ENCODE data around the gene DNM3. TPM values are rescaled to one million over a fixed set of nuclear protein-coding genes. Genes with fewer than 3 reads are reported as not detected.

Gene DNM3
- total RNA-seq, 2 experiments from 2014 or later, result 1.6 to 1.8 TPM

GRCh38 chr1:171988243-171988885, 147.1 kb downstream of the DNM3 start:
- ChIA-PET CTCF (no interaction called here), POLR2A (no interaction called here)
- Mint-ChIP-seq H3K4me3 (no peak overlapping the region), H3K4me1 (ENCODE audit: low read depth) (no peaks in the 10 kb centered on the region), H3K9me3 (no peaks in the 10 kb centered on the region), H3K27ac (no peak overlapping the region), H3K36me3 (ENCODE audit: low read depth) (no peaks in the 10 kb centered on the region), H3K27me3 (no peaks in the 10 kb centered on the region)
- no peak for ATAC-seq (ENCODE audit: poor library complexity)
- Histone ChIP-seq H3K9me3 (ENCODE audit: control insufficient read depth in 1 of 2, insufficient read depth in 1 of 2, low read length in 2 of 2) (no peaks in the 10 kb centered on the region), H3K36me3 (ENCODE audit: insufficient read depth, low read length) (no peaks in the 10 kb centered on the region), H3K27me3 (ENCODE audit: control insufficient read depth in 1 of 2, insufficient read depth in 2 of 2, low read length in 2 of 2) (no peaks in the 10 kb centered on the region), H3K27ac (ENCODE audit: low read depth in 1 of 2, low read length in 2 of 2) (no peak overlapping the region), H3K4me1 (ENCODE audit: insufficient read depth, low read length) (no peaks in the 10 kb centered on the region), H3K4me3 (ENCODE audit: low read length) (no peak overlapping the region)
- TF ChIP-seq CTCF (IDR thresholded peaks at IDR 0.05), result no peak
- intact Hi-C loops (cut with DNase I, micrococcal nuclease), result loop anchor here in 1 of 2 experiments (10.0 kb wide), 1 partner anchor 504 kb away; the partner anchor contains the start of gene PRRC2C
- no peak for DNase-seq

- H3K4me3 Mint-ChIP-seq, result no peak overlapping the region
- no peak overlapping the region for H3K27ac Mint-ChIP-seq
- Histone ChIP-seq H3K4me1 (ENCODE audit: insufficient read depth, low read length) (no peaks in the 10 kb centered on the region), H3K36me3 (ENCODE audit: insufficient read depth, low read length) (no peaks in the 10 kb centered on the region), H3K27ac (ENCODE audit: low read depth in 1 of 2, low read length in 2 of 2) (no peak overlapping the region), H3K4me3 (ENCODE audit: low read length) (no peak overlapping the region), H3K27me3 (ENCODE audit: control insufficient read depth in 1 of 2, insufficient read depth in 2 of 2, low read length in 2 of 2) (no peaks in the 10 kb centered on the region), H3K9me3 (ENCODE audit: control insufficient read depth in 1 of 2, insufficient read depth in 1 of 2, low read length in 2 of 2) (no peaks in the 10 kb centered on the region)
- no peaks in the 10 kb centered on the region for H3K9me3 Mint-ChIP-seq
- no peaks in the 10 kb centered on the region for H3K4me1 Mint-ChIP-seq (ENCODE audit: low read depth)
- no peaks in the 10 kb centered on the region for H3K27me3 Mint-ChIP-seq
- CTCF ChIA-PET, result no interaction called here
- intact Hi-C loops (cut with DNase I, micrococcal nuclease), result loop anchor here in 1 of 2 experiments (5.0 kb wide), 1 partner anchor 737 kb away; no protein-coding TSS in a partner anchor
- no peak for ATAC-seq (ENCODE audit: poor library complexity)
- H3K36me3 Mint-ChIP-seq (ENCODE audit: low read depth), result no peaks in the 10 kb centered on the region
- TF ChIP-seq CTCF (IDR thresholded peaks at IDR 0.05), result no peak
- POLR2A ChIA-PET, result no interaction called here
- DNase-seq, result no peak
These were observed 149.1 kb downstream of the DNM3 start for GRCh38 chr1:171990371-171990770.

GRCh38 chr1:171994293-171994692, 153.0 kb downstream of the DNM3 start:
- no peak for ATAC-seq (ENCODE audit: poor library complexity)

More at GRCh38 chr1:171994293-171994692, 153.0 kb downstream of the DNM3 start:
- no peak overlapping the region for H3K27ac ChIP-seq (ENCODE audit: low read depth in 1 of 2, low read length in 2 of 2)
- POLR2A ChIA-PET, result no interaction called here
- no peak overlapping the region for H3K4me3 ChIP-seq (ENCODE audit: low read length)
- Mint-ChIP-seq H3K27me3 (peaks cover 5% of the 10 kb centered on the region), H3K36me3 (ENCODE audit: low read depth) (no peaks in the 10 kb centered on the region), H3K27ac (no peak overlapping the region), H3K4me1 (ENCODE audit: low read depth) (no peaks in the 10 kb centered on the region), H3K9me3 (no peaks in the 10 kb centered on the region), H3K4me3 (no peak overlapping the region)
- no peak for TF ChIP-seq CTCF (IDR thresholded peaks at IDR 0.05)
- CTCF ChIA-PET, result no interaction called here
- no peaks in the 10 kb centered on the region for H3K9me3 ChIP-seq (ENCODE audit: control insufficient read depth in 1 of 2, insufficient read depth in 1 of 2, low read length in 2 of 2)
- no peaks in the 10 kb centered on the region for H3K27me3 ChIP-seq (ENCODE audit: control insufficient read depth in 1 of 2, insufficient read depth in 2 of 2, low read length in 2 of 2)
- H3K4me1 ChIP-seq (ENCODE audit: insufficient read depth, low read length), result no peaks in the 10 kb centered on the region
- no peak for DNase-seq
- intact Hi-C loops (cut with DNase I, micrococcal nuclease), result loop anchor here in 1 of 2 experiments (5.0 kb wide), 1 partner anchor 733 kb away; no protein-coding TSS in a partner anchor
- H3K36me3 ChIP-seq (ENCODE audit: insufficient read depth, low read length), result no peaks in the 10 kb centered on the region

All from CD4-positive, alpha-beta T cell (primary cell).